BE2C (cell line): ENCODE measurements around the gene RPS6KA2.

ENCODE experiments used
- DNase-seq: peaks from one replicate; pipeline ENCODE4 v3.0.0-alpha.2; 2020
- H3K27me3 ChIP-seq: fragments of 250-450 bp; sonication (Bioruptor Pico); 2 replicates; pipeline ENCODE4 v1.5.1; 2020; ENCODE audit warnings: mild to moderate bottlenecking
- H3K36me3 ChIP-seq: fragments of 250-450 bp; sonication (Bioruptor Pico); 2 replicates; pipeline ENCODE4 v1.5.1; 2020; ENCODE audit warnings: mild to moderate bottlenecking
- H3K4me1 ChIP-seq: fragments of 250-450 bp; sonication (Bioruptor Pico); 2 replicates; pipeline ENCODE4 v1.5.1; 2020
- H3K4me3 ChIP-seq: 2 replicates; pipeline ENCODE4 v1.5.1; 2011; ENCODE audit warnings: low read depth, low read length
- H3K9me3 ChIP-seq: fragments of 250-450 bp; sonication (Bioruptor Pico); 2 replicates; pipeline ENCODE4 v1.5.1; 2020
- CTCF ChIP-seq: IDR thresholded peaks from 2 replicates; pipeline ENCODE4 v1.5.1; 2012; ENCODE audit warnings: mild to moderate bottlenecking, low read depth, low read length

The RPS6KA2 gene

GRCh38 chr6:166597711-166598440 lies 29.2 kb downstream of the RPS6KA2 start:
- Histone ChIP-seq H3K4me1 (peaks cover 5% of the 10 kb centered on the region; the same call in 1 of the 2 replicates), H3K36me3 (peaks cover 3% of the 10 kb centered on the region; the same call in 1 of the 2 replicates)
- no peak for DNase-seq

GRCh38 chr6:166596776-166597507 lies 30.1 kb downstream of the RPS6KA2 start:
- Histone ChIP-seq H3K36me3 (peaks cover 3% of the 10 kb centered on the region; the same call in 1 of the 2 replicates), H3K27me3 (no peaks in the 10 kb centered on the region), H3K4me3 (no peak overlapping the region), H3K4me1 (peaks cover 10% of the 10 kb centered on the region; the same call in 1 of the 2 replicates), H3K9me3 (no peaks in the 10 kb centered on the region)
- no peak for TF ChIP-seq CTCF
- DNase-seq = no peak

More at GRCh38 chr6:166597711-166598440, 29.2 kb downstream of the RPS6KA2 start:
- Histone ChIP-seq H3K4me3 (no peak overlapping the region), H3K27me3 (no peaks in the 10 kb centered on the region), H3K9me3 (no peaks in the 10 kb centered on the region)
- TF ChIP-seq CTCF = no peak

GRCh38 chr6:166595949-166596348 lies 31.1 kb downstream of the RPS6KA2 start:
- H3K9me3 ChIP-seq = no peaks in the 10 kb centered on the region
- DNase-seq = no peak
- TF ChIP-seq CTCF = no peak
- H3K4me1 ChIP-seq = peaks cover 14% of the 10 kb centered on the region
- H3K36me3 ChIP-seq = peaks cover 3% of the 10 kb centered on the region; the same call in 1 of the 2 replicates
- H3K27me3 ChIP-seq = no peaks in the 10 kb centered on the region
- H3K4me3 ChIP-seq = no peak overlapping the region

GRCh38 chr6:166595061-166595780 lies 31.8 kb downstream of the RPS6KA2 start:
- no peak for DNase-seq

GRCh38 chr6:166592821-166593220 lies 34.2 kb downstream of the RPS6KA2 start:
- no peaks in the 10 kb centered on the region for H3K27me3 ChIP-seq
- no peaks in the 10 kb centered on the region for H3K9me3 ChIP-seq
- H3K4me1 ChIP-seq = peaks cover 36% of the 10 kb centered on the region

More at GRCh38 chr6:166595061-166595780, 31.8 kb downstream of the RPS6KA2 start:
- no peak overlapping the region for H3K4me3 ChIP-seq
- H3K27me3 ChIP-seq = no peaks in the 10 kb centered on the region
- no peaks in the 10 kb centered on the region for H3K9me3 ChIP-seq
- H3K36me3 ChIP-seq = peaks cover 3% of the 10 kb centered on the region; the same call in 1 of the 2 replicates
- no peak for TF ChIP-seq CTCF
- peaks cover 19% of the 10 kb centered on the region for H3K4me1 ChIP-seq

More at GRCh38 chr6:166592821-166593220, 34.2 kb downstream of the RPS6KA2 start:
- Histone ChIP-seq H3K4me3 (no peak overlapping the region), H3K36me3 (no peaks in the 10 kb centered on the region)
- TF ChIP-seq CTCF = no peak
- DNase-seq = no peak
